NCI-H2029 (cell line): Measurements from ENCODE around the gene UBE2E2.

Experiments
- DNase-seq: peaks from one replicate; lab custom pipeline; 2025; lab: John Stamatoyannopoulos, UW

The UBE2E2 gene

GRCh38 chr3:23277688-23278087, 74.6 kb downstream of the UBE2E2 start:
- DNase-seq = no peak

GRCh38 chr3:23283625-23284024, 80.5 kb downstream of the UBE2E2 start:
- no peak for DNase-seq

- no peak for DNase-seq
Measured at GRCh38 chr3:23288286-23288685, 85.2 kb downstream of the UBE2E2 start.

GRCh38 chr3:23288715-23289114, 85.6 kb downstream of the UBE2E2 start:
- DNase-seq = no peak

- DNase-seq = no peak
Measured at GRCh38 chr3:23292432-23292831, 89.3 kb downstream of the UBE2E2 start.

- no peak for DNase-seq
Measured at GRCh38 chr3:23294770-23295387, 91.8 kb downstream of the UBE2E2 start.

- DNase-seq = no peak
Measured at GRCh38 chr3:23301819-23302218, 98.7 kb downstream of the UBE2E2 start.

GRCh38 chr3:23302271-23302670, 99.1 kb downstream of the UBE2E2 start:
- no peak for DNase-seq

- no peak for DNase-seq
Measured at GRCh38 chr3:23303601-23304217, 100.6 kb downstream of the UBE2E2 start.

GRCh38 chr3:23304424-23304823, 101.3 kb downstream of the UBE2E2 start:
- no peak for DNase-seq

GRCh38 chr3:23308986-23309625, 106.0 kb downstream of the UBE2E2 start:
- no peak for DNase-seq

GRCh38 chr3:23312866-23313265, 109.7 kb downstream of the UBE2E2 start:
- no peak for DNase-seq

GRCh38 chr3:23314981-23315762, 112.0 kb downstream of the UBE2E2 start:
- DNase-seq = no peak

GRCh38 chr3:23316924-23317323, 113.8 kb downstream of the UBE2E2 start:
- DNase-seq = no peak

- DNase-seq = no peak
Measured at GRCh38 chr3:23319366-23320312, 116.5 kb downstream of the UBE2E2 start.

- DNase-seq = no peak
Measured at GRCh38 chr3:23320586-23321570, 117.8 kb downstream of the UBE2E2 start.

GRCh38 chr3:23324745-23325144, 121.6 kb downstream of the UBE2E2 start:
- no peak for DNase-seq

- DNase-seq = no peak
Measured at GRCh38 chr3:23325466-23326065, 122.4 kb downstream of the UBE2E2 start.

GRCh38 chr3:23329471-23330105, 126.5 kb downstream of the UBE2E2 start:
- DNase-seq = no peak
